SW 1271 (cell line): Measurements from ENCODE around the gene PCED1A.
A peak's percentile ranks its signal among the peaks of the same experiment; 100 is the strongest.
"Not testable (repeated sequence)": the region's sequence is repeated elsewhere in the genome, so short reads cannot be mapped to it uniquely, and the experiment has no call there.

Experiments
- DNase-seq, 2 experiments: peaks; one replicate each; lab custom pipeline; 2025; lab: John Stamatoyannopoulos, UW

The PCED1A gene

DNA sequence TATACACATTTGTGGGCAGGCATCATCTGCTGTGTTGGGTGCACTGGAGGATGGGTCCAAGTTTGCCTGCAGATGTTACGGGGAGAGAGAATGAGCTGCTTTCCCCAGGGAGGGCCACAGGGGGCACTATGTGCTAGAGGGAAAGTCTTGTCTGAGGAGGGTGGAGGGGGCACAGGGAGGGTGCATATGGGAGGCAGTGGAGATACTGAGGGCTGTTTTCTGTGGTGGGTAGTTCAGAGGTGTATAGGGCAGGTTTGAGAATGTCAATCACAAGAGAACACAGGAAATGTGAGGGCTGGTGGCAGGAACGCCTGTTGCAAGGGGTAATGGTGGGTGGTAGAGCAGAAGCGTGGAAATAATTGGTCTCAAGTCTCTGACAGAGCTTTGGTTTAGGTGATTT lies 25.2 kb upstream of the PCED1A start:
- no peak for DNase-seq

DNA sequence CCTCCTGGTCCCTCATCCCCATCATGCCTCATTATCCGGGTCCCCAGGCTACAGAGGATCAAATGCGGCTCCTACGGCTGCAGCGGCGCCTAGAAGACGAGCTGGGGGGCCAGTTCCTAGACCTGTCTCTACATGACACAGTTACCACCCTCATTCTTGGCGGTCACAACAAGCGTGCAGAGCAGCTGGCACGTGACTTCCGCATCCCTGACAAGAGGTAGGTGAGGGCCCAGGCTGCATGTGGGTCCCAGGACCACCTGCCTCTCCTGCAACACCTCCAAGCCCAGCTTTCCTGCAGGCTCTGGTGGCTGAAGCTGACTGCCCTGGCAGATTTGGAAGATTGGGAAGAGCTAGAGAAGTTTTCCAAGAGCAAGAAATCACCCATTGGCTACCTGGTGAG lies 24.6 kb upstream of the PCED1A start:
- no peak for DNase-seq

DNA sequence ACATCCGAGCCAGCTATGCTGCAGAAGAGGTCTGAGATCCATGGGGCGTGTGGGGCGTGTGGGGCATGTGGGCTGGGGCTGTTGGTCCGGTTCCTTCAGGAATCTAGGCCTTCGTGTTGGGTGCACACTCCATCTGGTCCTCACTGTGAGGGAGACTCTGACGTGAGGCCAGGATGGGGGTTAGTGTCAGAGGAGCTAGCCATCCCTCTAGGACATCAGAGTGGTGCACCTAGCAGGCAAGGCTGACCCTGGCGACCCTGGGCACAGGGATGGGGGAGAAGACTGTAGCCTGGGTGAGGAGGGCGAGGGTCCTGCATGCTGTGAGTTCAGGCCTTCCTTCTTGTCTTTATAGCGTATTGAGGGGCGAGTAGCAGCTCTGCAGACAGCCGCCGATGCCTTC lies 24.2 kb upstream of the PCED1A start:
- no peak for DNase-seq

DNA sequence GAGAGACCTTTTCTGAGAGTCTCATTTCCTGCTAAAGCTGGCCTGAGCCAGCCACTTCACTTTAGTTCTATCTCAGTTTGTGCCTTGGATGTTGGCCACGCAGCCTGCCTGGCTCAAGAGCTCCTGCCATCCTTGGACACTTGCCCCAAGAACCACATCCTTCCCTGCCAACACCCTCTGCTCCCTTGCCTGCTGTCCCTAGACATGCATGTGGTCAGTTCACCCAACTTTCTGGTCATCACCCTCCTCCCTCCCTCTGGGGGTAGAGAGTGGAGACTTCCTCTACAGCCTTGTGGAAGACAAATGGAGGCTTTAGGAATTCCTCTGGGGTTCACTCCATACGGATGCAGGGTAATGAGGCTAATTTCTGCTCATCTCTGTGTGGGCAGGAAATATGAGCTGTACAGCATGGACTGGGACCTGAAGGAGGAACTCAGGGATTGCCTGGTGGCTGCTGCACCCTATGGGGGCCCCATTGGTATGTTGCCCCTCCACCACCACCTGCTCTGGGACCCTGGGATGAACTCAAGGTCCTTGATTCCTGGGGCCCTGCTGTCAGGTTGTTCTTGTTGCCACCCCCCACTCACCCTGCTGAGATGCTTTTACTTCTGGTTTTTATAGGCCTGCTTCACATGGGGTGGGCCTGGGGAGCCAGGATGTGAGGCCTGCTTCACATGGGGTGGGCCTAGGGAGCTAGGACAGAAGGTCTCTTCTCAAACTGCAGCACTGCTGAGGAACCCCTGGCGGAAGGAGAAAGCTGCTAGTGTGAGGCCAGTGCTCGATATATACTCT lies 19.1 kb upstream of the PCED1A start:
- no peak for DNase-seq

DNA sequence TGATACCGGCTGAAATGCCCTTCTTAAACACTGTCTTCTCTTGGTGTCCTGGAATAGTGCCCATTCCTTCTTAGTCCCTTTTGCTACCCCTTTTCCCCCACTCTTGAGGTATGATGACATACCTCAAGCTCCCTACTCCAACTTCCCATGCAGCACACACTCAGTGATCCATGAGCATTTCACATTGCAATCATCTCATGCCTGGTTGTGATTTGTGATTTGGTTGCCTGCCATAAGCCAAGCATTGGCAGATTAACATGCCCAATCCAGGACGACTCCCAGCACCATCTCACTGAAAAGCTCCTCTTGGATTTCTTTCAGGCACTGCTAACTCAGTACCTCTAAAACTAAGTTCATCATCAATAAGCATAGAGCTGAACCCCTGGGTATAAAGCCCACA lies 18.1 kb upstream of the PCED1A start:
- DNase-seq, result no peak

DNA sequence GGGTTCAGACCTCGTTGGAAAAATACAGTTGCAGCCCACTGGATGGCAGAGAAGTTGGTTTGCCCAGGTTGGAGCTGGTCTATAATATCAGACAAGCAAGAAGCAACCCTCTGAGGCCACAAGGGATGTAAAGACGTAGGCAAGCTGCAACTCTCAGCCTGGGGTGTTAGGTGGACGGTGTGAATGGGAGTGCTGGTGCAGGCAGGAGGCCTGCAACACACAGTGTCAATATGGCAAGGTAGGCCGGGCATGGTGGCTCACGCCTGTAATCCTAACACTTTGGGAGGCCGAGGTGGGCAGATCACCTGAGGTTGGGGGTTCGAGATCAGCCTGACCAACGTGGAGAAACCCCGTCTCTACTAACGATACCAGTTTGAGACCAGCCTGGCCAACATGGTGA lies 10.6 kb upstream of the PCED1A start:
- no peak for DNase-seq

DNA sequence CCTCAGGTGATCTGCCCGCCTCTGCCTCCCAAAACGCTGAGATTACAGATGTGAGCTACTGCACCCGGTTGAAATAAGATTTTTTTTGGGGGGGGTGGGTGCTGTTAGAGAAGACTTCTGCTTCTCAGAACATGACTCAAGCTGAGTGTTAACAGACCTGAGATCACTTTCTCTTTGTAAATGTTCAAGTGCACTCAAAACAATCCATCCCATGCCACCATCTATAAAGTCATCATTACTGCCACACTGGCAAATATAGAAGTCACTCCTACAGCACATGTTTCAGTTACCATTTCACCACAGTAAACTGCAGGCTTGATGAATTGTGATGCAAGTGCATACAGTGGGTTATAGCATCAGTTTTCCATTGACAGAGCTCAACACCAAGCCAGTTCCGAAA lies 9.1 kb upstream of the PCED1A start:
- no peak for DNase-seq

DNA sequence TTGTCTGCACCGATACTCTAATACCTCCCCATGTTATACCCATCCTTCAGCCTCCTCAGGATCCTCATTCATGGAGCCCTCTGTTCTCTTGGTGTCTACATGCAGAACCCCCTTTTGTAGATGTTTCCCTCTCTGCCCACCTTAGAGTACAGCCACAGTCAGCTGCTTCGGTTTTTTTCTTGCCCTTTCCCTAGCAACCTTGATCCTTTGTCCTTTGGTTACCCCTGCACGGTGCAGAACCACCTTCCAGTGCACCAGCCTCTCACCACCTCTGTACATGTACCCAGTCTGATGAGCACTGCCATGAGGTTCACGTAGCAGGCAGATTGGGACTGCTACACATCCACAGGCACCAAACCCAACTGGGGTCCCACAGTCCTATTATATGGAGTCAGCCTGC lies 7.3 kb upstream of the PCED1A start:
- DNase-seq, result no peak

DNA sequence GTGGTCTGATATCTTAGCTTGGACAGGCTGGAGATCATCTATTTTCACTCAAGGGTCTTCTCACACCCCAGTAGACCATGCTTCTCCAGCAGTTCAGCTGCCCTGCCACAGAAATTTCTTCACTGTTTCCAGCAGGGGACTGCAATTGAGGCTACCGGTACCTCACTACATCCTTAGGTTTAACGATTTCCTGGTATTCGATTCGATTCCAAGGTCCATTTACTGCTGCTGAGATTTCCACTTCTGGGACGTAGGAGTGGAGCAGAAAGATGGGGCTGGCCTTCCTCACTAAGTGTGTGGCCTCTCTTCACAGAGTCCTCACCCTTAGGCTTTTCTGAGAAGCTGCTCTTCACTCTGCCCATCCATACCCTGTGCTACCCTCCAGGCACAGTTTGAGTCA lies 6.2 kb upstream of the PCED1A start:
- DNase-seq, result no peak

DNA sequence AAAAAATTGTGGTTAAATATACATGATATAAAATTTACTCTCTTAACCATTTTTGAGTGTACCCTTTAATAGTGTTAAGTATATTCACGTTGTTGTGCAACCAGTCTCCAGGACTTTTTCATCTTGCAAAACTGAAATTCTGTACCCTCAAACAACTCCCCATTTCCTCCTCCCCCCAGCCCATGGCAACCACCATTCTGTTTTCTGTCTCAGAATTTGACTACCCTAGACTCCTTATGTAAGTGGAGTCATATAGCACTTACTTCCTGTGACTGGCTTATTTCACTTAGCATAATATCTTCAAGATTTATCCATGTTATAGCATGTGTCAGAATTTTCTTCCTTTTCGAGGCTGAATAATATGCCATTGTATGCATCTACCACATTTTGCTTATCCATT lies 5.2 kb upstream of the PCED1A start:
- no peak for DNase-seq

DNA sequence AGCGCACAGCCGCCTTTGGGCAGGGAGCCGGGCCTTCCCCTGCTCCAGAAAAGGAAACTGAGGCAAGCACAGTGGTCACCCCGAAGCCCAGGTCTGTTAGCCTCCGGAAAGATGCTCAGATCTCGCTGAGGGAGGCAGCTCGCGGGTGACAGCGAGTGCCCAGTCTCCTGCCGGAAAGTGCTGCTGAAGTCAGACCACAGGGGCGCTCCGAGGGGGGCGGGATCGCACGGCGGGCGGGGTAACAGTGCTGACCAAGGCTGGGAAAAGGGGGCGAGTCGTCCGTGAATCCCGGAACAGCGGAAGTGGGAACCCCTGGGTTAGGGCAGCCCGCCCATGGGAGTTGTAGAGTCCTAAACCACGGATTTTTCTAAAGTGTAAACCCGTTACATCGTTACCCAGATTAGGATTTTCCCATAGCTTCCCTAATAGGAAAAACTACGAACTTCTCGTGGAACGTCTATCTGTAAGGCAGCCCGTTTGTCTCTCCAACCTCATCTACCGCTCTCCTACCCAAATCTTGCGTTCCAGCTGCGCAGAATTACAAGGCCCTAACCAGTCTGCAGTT lies 594 bp upstream of the PCED1A start:
- peak; percentile 43 to 80 for DNase-seq

DNA sequence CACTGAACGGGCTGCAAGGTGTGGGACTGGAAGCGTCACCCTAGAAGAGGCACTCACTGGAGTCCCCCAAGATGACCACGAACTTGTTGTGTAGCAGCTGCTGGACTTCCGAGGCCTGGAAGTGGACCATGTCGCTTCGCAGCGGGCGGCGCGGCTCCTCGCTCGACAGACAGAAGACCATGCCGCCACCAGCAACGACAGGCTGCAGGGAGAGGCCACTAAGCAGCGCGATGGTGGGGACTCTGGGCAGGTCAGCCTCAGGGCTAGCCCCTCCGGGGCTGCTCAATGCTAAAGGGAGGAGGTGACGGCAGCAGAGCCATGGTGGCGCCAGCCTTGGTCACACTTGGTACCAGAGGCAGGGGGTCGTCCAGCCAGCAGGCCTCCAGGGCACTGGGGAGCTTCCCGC lies 720 bp downstream of the PCED1A start:
- DNase-seq, result no peak

DNA sequence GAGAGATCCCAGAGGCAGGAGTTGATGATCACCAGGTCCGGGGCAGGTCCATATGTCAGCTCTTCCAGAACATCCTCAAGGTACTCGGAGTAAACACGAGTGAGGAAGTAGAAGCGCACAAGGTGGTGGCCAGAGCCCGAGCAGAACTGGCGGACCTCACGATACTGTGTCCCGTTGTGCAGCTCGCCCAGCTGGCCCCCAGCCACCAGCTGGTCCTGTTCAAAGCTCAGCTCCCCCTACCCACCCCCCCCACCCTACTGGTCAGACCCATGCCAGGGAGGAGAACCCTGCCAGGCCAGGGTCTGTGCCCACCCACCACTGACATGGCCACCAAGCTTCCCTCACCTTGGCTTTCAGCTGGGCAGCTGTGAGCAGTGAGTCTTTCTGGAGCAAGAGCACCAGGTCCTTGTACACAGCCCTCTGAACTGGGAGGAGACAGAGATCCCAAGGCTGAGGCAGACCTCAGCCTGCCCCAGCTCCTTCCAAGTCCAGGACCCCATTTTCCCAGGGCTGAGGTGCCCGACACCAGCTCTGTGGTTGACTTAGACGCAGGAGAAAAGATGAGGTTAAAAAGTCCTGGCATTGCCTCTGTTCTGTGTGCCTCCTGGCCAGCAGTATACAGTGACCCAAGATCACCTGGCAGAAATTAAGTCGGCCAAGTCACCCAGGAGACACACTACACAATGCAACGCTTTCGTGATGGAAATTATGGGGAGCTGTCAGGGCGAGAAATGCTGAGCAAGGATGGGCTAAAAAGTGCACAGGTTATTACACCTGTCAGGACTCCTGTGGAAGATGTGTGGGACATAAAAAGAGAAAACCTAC lies 1.4 kb downstream of the PCED1A start:
- DNase-seq, result no peak

DNA sequence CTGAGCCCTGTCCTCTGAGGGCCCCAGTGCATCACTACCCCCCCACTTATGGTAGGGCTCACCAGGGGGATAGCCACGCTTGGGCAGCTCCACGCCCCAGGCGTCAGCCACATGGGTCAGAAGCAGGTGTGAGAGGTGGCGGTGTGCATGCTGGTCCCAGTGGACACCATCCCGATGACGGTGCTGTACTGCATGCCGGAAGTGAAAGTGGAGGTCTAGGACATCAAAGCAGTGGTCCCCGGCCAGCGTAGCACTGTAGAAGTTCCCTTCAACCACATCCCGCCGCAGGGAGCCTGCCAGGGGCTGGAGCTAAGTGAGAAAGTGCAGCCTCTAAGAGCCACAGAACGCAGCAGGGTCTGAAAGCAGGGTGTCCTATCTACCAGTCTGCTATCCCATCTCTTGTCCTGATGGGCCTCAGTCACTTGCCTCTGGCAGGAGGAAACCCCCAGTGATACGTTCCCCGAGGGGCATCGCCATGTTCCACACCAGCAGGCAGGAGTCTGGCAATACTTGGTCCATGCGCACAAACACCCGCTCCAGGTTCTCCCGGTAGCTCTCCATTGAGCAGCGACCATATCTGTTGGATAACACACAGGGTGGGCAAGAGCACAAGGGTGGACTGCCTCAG lies 2.2 kb downstream of the PCED1A start:
- no peak for DNase-seq

DNA sequence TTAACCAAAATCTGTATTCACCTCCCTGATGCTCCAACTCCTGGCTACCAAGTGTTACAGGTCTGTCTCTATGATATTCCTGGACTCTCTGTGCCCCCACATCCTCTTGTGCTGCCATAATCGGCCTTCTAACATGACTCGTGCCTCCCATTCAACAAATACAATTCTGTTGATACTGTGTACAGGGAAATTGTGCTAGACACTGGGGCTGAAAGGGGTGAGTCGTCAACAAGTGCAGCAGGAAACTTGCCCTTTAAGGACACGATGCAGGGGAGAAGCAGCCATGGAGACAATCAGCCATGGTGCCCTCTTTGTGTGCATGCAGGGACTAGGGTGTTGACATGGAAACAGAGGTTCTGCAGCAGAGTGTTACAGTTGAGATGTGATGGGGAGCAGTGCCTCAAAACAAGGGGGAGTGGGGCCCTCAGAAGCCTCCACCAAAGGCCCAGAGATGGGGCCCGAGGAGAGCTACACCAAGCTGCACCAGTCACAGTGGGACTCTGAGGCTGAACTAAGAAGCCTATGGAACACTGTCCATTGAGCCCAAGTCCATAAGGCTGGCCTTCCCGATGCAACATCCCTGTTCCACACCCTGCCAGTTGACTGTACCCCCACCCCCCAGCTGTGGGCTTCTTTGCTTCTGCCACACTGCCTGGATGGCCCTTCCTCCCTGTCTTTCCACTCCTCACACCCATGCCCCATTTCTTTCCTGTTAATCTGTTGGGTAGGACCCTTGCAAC lies 3.1 kb downstream of the PCED1A start:
- no peak for DNase-seq

DNA sequence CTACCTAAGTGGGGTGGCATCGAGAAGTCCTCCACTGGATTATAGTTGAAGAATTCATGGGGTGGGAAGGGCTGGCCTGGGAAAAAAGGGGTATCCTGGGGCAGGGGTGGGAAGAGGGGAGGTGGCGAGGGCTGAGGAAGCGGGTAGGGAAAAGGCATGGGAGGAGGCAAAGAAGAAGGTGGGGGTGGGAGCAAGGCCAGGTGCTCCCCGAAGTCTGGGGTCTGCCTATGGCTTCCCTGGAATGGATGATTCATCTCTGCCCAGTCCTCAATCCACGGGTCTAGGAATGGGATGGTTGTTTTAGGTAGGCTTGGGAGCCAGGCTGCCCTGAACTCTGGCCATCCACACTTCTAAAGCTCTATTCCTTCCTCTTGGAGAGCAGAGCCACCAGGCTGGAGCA lies 4.4 kb downstream of the PCED1A start:
- DNase-seq, result no peak

DNA sequence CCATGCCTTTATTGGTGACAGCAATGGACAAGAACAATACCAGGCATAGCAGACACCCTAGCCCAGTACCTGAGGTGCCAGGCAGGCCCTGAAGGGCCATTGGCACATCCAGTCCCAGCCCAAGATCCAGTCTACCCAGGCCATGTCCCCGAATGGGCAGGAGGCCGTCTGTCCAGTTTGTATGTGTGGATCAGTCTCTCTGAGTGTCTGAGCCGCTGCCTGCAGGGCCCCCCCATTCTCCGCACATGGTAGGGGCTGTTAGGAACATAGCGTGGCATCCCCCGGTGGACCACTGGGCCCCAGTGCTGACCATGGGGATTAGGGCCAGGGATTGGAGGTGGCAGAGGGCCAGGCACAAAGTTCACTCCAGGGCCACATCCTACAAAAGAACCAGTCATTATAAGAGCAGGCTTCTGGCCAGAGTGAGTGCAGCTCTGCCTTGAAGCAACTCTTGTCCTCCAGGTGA lies 5.1 kb downstream of the PCED1A start:
- no peak for DNase-seq

DNA sequence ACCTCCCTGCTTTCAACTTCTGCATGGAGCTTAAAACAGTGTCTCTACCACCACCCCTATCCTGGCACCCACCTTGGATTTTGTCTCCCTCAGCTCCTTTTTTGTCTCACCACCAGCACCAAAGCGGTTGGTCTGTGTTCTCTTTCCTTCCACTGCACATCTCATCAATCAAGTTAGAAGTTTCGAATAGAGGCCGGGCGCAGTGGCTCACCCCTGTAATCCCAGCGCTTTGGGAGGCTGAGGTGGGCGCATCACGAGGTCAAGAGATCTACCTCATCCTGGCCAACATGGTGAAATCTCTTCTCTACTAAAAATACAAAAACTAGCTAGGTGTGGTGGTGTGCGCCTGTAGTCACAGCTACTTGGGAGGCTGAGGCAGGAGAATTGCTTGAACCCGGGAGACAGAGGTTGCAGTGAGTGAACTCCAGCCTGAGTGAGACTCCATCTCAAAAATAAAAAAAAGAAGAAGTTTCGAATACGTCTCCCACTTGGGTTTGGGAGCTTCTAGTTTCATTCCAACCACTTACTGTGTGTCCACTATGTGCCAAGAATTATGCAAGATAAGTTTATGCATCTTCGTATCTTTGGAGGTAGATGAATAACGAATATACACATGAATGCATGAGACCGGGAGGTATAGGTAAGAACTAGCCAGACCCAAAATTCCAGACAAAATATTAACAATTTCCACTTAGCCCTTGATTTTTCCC lies 5.9 kb downstream of the PCED1A start:
- no peak for DNase-seq

DNA sequence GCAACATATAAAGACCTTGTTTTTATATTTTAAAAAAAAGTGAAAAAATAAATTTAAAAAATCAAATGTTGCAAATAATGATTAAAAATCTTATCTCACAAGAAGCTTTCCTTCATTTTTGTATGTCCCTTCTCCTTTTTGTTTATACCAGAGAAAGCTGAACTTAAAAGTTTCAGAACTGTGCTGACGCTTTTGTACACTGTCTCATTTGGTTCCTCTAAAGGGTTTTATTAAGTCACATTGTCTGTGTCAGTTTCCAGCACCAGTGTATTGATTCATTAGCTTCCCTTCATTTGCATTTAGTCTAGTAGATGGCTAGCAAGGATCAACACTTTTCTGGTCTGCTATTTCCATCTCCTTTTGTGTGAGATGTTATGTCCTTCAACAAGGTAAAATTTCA lies 6.7 kb downstream of the PCED1A start:
- DNase-seq, result no peak

DNA sequence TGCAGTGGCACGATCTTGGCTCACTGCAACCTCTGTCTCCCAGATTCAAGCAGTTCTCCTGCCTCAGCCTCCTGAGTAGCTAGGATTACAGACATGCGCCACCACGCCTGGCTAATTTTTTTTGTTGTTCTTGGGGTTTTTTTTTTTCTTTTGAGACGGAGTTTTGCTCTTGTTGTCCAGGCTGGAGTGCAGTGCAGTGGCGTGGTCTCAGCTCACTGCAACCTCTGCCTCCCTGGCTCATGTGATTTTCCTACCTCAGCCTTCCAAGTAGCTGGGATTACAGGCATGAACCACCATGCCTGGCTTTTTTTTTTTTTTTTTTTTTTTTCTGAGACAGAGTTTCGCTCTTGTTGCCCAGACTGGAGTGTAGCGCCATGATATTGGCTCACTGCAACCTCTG lies 9.2 kb downstream of the PCED1A start:
- DNase-seq, result not testable (repeated sequence)

DNA sequence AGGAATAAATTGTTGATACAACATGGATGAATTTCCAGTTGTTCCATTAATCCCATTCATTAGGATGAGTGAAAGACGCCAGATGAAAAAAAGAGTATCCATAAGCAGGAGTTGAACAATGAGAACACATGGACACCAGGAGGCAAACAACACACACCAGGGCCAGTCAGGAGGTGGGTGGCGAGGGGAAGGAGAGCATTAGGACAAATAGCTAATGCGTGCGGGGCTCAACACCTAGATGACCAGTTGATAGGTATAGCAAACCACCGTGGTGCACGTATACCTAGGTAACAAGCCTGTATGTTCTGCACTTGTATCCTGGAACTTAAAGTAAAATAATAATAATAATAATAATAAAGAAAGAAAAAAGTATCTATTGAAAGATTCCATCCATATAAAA lies 11.1 kb downstream of the PCED1A start:
- no peak for DNase-seq
